HG03280 (cell line): ENCODE data around the gene PRR15.

Source experiments
- ATAC-seq: cut with Tn5 transposase; IDR thresholded peaks from one replicate; pipeline ENCODE4 v1.9.1; 2021; ENCODE audit warnings: mild to moderate bottlenecking, moderate library complexity; ENCODE audit not compliant: unreplicated experiment

The PRR15 gene

GRCh38 chr7:29567174-29567573 is 3.5 kb downstream of the PRR15 start:
- ATAC-seq = no peak

- no peak for ATAC-seq
Observed at GRCh38 chr7:29569648-29570047, 6.0 kb downstream of the PRR15 start.

- ATAC-seq = no peak
Observed at GRCh38 chr7:29572558-29572957, 8.9 kb downstream of the PRR15 start.

GRCh38 chr7:29573567-29573966 is 9.9 kb downstream of the PRR15 start:
- no peak for ATAC-seq

GRCh38 chr7:29574659-29575058 is 11.0 kb downstream of the PRR15 start:
- no peak for ATAC-seq

- ATAC-seq = no peak
Observed at GRCh38 chr7:29587195-29587808, 23.7 kb downstream of the PRR15 start.

GRCh38 chr7:29588212-29588611 is 24.6 kb downstream of the PRR15 start:
- ATAC-seq = no peak

GRCh38 chr7:29588900-29589696 is 25.5 kb downstream of the PRR15 start:
- ATAC-seq = peak; percentile 83

- ATAC-seq = no peak
Observed at GRCh38 chr7:29592866-29593265, 29.2 kb downstream of the PRR15 start.

- ATAC-seq = no peak
Observed at GRCh38 chr7:29593459-29593858, 29.8 kb downstream of the PRR15 start.

- ATAC-seq = no peak
Observed at GRCh38 chr7:29596593-29597178, 33.1 kb downstream of the PRR15 start.

- ATAC-seq = no peak
Observed at GRCh38 chr7:29597266-29597665, 33.6 kb downstream of the PRR15 start.

GRCh38 chr7:29598137-29598536 is 34.5 kb downstream of the PRR15 start:
- no peak for ATAC-seq

- ATAC-seq = no peak
Observed at GRCh38 chr7:29598613-29599012, 35.0 kb downstream of the PRR15 start.

GRCh38 chr7:29599026-29599425 is 35.4 kb downstream of the PRR15 start:
- ATAC-seq = no peak

- no peak for ATAC-seq
Observed at GRCh38 chr7:29600661-29601060, 37.0 kb downstream of the PRR15 start.

GRCh38 chr7:29604052-29604451 is 40.4 kb downstream of the PRR15 start:
- no peak for ATAC-seq

- ATAC-seq = no peak
Observed at GRCh38 chr7:29604702-29605101, 41.1 kb downstream of the PRR15 start.

GRCh38 chr7:29605671-29606070 is 42.0 kb downstream of the PRR15 start:
- ATAC-seq = no peak

GRCh38 chr7:29606287-29606721 is 42.7 kb downstream of the PRR15 start:
- no peak for ATAC-seq

- no peak for ATAC-seq
Observed at GRCh38 chr7:29606830-29607229, 43.2 kb downstream of the PRR15 start.

- ATAC-seq = no peak
Observed at GRCh38 chr7:29607259-29607658, 43.6 kb downstream of the PRR15 start.
